ENCODE data around the gene GTPBP10. TPM values are rescaled to one million over a fixed set of nuclear protein-coding genes. Genes with fewer than 3 reads are reported as not detected.
A peak's percentile ranks its signal among the peaks of the same experiment; 100 is the strongest.

GTPBP10 gene
- polyA plus RNA-seq, 1 donor (not counting 4 experiments of a cell fraction or from before 2014, with no cell fraction given) = 26.6 TPM

DNA sequence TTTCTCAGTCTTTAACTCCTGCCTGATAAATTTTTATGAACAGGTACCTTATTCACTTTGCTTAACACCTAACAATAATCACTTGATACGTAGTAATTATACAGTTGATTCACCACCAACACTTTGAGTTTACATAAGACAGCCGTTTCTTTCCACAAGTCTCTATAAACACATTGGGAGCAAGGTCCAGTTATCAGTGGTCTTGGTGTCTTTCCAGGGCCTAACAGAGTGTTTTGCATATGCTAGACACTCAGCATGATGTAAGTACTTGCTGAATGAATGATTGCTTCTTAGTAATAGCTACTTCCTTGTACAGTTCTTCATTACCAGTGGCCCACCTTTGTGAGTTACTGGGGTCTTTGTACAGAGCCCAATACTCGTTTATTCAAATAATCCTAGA, 63.2 kb downstream of the GTPBP10 start:
- Histone ChIP-seq H3K9me1 (ENCODE audit: control insufficient read depth, extremely low read depth, insufficient read depth, low read length) (no peaks in the 10 kb centered on the region), H2AFZ (ENCODE audit: control insufficient read depth, low read length) (no peak overlapping the region), H3K27me3 (ENCODE audit: control insufficient read depth, extremely low read depth, insufficient read depth, low read length) (no peaks in the 10 kb centered on the region), H3K4me1 (ENCODE audit: control insufficient read depth, extremely low read depth, insufficient read depth, low read length) (peaks cover 12% of the 10 kb centered on the region), H3K9ac (ENCODE audit: control insufficient read depth, extremely low read depth, insufficient read depth, low read length) (no peak overlapping the region), H3K4me2 (ENCODE audit: control insufficient read depth, extremely low read depth, insufficient read depth, low read depth, low read length) (no peak overlapping the region), H3K9me3 (ENCODE audit: control insufficient read depth, low read depth, low read length) (no peaks in the 10 kb centered on the region), H3K4me3 (ENCODE audit: control insufficient read depth in 2 of 3, extremely low read depth in 1 of 3, insufficient read depth in 2 of 3, low read depth in 1 of 3, low read length in 3 of 3) (no peak overlapping the region), H4K20me1 (ENCODE audit: control insufficient read depth, extremely low read depth, insufficient read depth, low read length) (no peaks in the 10 kb centered on the region), H3K27ac (ENCODE audit: control insufficient read depth, insufficient read depth, low read length) (no peak overlapping the region), H3K36me3 (ENCODE audit: control insufficient read depth in 2 of 2, extremely low read depth in 1 of 2, insufficient read depth in 2 of 2, low read length in 2 of 2) (peaks cover 17 to 22% of the 10 kb centered on the region in 2 experiments), H3K79me2 (ENCODE audit: control insufficient read depth, insufficient read depth, low read length) (peaks cover 46% of the 10 kb centered on the region)
- dilution Hi-C loops (cut with MboI; ENCODE audit: extremely low pct_ligation_motif_present, low sequenced_read_pairs) = no loop called here
- DNase-seq (ENCODE audit: low read depth, low spot score) (no peak), FAIRE-seq (no peak)
- TF ChIP-seq EZH2 (IDR thresholded peaks at IDR 0.05; ENCODE audit: low read length) = no peak
- TF ChIP-seq, protein P1, sequence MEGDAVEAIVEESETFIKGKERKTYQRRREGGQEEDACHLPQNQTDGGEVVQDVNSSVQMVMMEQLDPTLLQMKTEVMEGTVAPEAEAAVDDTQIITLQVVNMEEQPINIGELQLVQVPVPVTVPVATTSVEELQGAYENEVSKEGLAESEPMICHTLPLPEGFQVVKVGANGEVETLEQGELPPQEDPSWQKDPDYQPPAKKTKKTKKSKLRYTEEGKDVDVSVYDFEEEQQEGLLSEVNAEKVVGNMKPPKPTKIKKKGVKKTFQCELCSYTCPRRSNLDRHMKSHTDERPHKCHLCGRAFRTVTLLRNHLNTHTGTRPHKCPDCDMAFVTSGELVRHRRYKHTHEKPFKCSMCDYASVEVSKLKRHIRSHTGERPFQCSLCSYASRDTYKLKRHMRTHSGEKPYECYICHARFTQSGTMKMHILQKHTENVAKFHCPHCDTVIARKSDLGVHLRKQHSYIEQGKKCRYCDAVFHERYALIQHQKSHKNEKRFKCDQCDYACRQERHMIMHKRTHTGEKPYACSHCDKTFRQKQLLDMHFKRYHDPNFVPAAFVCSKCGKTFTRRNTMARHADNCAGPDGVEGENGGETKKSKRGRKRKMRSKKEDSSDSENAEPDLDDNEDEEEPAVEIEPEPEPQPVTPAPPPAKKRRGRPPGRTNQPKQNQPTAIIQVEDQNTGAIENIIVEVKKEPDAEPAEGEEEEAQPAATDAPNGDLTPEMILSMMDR (optimal IDR thresholded peaks at IDR 0.05 in 1 of 3, IDR thresholded peaks at IDR 0.05 in 1 of 3, conservative IDR thresholded peaks at IDR 0.05 in 1 of 3; ENCODE audit: extremely low read depth in 1 of 3, insufficient read depth in 2 of 3, low read length in 3 of 3) = no peak

DNA sequence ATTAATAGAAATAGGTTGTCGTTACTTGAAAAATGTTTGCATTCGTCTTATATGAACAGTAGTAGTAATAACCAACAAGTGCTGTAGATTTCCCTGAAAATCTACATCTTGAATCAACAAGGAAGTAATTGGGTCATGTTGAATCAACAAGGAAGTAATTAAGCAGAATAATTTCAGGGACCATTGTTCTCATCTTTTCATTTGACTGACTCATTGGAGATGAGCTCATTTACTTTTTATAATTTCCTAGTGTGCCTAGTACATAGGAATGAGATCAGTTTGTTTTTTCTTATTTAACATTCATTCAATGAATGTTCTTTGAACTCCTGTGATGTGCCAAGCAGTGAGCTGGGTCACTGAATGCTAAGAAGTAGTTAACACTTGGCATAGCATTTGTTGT, 65.0 kb downstream of the GTPBP10 start:
- Histone ChIP-seq H3K36me3 (ENCODE audit: control insufficient read depth in 2 of 2, extremely low read depth in 1 of 2, insufficient read depth in 2 of 2, low read length in 2 of 2) (peaks cover 16 to 22% of the 10 kb centered on the region in 2 experiments), H3K4me2 (ENCODE audit: control insufficient read depth, extremely low read depth, insufficient read depth, low read depth, low read length) (peak overlapping the region; percentile 35)
- dilution Hi-C loops (cut with MboI; ENCODE audit: extremely low pct_ligation_motif_present, low sequenced_read_pairs) = no loop called here

More for the DNA sequence above, 65.0 kb downstream of the GTPBP10 start:
- FAIRE-seq (peak; percentile 52), DNase-seq (ENCODE audit: low read depth, low spot score) (no peak)
- no peaks in the 10 kb centered on the region for H3K9me1 ChIP-seq (ENCODE audit: control insufficient read depth, extremely low read depth, insufficient read depth, low read length)
- H3K4me3 ChIP-seq (ENCODE audit: control insufficient read depth in 2 of 3, extremely low read depth in 1 of 3, insufficient read depth in 2 of 3, low read depth in 1 of 3, low read length in 3 of 3) = no peak overlapping the region
- H3K27me3 ChIP-seq (ENCODE audit: control insufficient read depth, extremely low read depth, insufficient read depth, low read length) = no peaks in the 10 kb centered on the region
- H4K20me1 ChIP-seq (ENCODE audit: control insufficient read depth, extremely low read depth, insufficient read depth, low read length) = no peaks in the 10 kb centered on the region
- H3K9ac ChIP-seq (ENCODE audit: control insufficient read depth, extremely low read depth, insufficient read depth, low read length) = no peak overlapping the region
- peak overlapping the region; percentile 15 for H3K27ac ChIP-seq (ENCODE audit: control insufficient read depth, insufficient read depth, low read length)
- peaks cover 35% of the 10 kb centered on the region for H3K79me2 ChIP-seq (ENCODE audit: control insufficient read depth, insufficient read depth, low read length)
- no peaks in the 10 kb centered on the region for H3K9me3 ChIP-seq (ENCODE audit: control insufficient read depth, low read depth, low read length)
- no peak overlapping the region for H2AFZ ChIP-seq (ENCODE audit: control insufficient read depth, low read length)
- no peak for TF ChIP-seq EZH2 (IDR thresholded peaks at IDR 0.05; ENCODE audit: low read length)
- TF ChIP-seq, protein P1 (optimal IDR thresholded peaks at IDR 0.05 in 1 of 3, IDR thresholded peaks at IDR 0.05 in 1 of 3, conservative IDR thresholded peaks at IDR 0.05 in 1 of 3; ENCODE audit: extremely low read depth in 1 of 3, insufficient read depth in 2 of 3, low read length in 3 of 3) = no peak
- peaks cover 12% of the 10 kb centered on the region for H3K4me1 ChIP-seq (ENCODE audit: control insufficient read depth, extremely low read depth, insufficient read depth, low read length)

Measured in keratinocyte (primary cell).